Stimulated activated CD4-positive, alpha-beta T cell treated with anti-CD3 and anti-CD28 coated beads, Interleukin-15, amount 100 ng/mL, for 24 hours (primary cell): ENCODE results near the gene CES3.

Source experiments
- DNase-seq: peaks from one replicate; pipeline ENCODE4 v3.0.0-alpha.2; 2020

CES3 gene

DNA sequence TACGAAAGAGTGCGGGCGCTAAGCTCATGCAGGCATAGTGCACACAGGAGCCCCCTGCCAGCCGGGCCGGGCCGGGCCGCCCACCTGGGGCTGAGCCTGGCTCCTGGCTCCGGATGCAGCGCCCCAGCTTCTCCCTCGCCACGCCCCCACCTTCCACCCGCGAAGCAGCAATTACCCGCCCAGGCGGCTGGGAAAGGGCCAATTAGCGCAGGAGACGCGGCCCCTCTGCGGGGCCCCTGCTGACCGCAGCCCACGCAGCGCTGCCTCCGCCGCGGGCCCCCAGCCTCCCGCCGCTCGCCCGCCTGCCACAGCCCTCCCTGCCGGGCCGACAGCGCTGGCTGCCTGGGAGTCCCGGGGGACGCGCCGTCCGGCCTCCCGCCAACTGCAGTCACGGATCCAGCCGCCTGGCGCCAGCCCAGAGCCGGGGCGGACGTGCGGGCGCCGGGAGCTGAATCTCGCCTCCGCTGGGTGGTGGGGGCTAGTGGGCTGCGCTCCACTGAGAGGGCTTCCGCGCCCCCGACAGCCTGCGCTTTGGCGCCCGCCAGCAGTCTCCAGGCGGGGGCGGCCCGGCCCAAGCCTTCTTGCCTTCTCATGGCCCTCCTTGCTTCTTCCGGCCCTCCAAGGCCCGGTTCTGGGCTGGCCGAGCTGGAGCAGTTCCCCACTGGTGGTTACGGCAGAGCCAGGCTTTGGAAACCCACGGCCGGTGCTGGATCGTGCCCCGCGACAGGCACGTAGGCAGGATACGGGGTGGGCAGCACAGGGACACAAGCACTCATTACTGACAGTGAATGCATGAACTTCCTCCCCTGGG, 53.0 kb downstream of the CES3 start:
- DNase-seq = peak; percentile 92

DNA sequence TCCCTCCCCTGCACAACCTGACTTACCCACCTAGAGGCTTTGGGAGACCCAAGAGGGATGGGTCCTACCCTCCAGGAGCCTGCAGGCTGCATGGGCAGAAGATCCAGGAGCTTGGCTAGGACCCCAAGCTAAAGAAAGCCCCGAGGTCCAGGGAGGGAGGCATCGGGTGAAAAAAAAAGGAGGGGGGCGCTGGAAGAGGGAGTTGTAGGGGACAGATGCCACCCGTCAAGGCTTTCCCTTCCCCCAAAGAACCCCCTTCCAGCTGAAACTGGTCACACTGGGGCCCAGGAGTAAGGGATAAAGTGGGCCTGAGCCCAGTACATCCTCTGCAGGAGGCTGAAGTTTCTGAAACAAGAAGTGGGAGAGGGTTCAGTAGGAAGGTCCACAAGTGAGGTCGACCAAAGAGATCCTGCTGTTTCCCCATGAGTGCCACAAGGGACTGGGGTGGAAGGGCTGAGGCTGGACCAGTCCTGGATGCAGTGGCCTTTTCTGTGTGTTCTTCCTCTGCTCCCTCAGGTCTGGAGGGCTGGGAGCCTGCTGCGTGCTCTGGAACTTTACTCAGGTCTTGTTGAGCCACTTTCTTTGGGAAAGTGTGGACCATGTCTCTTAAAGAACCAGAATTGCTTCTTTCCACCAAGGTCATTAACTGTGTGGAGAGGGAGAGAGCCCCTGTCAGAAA, 53.7 kb downstream of the CES3 start:
- no peak for DNase-seq

DNA sequence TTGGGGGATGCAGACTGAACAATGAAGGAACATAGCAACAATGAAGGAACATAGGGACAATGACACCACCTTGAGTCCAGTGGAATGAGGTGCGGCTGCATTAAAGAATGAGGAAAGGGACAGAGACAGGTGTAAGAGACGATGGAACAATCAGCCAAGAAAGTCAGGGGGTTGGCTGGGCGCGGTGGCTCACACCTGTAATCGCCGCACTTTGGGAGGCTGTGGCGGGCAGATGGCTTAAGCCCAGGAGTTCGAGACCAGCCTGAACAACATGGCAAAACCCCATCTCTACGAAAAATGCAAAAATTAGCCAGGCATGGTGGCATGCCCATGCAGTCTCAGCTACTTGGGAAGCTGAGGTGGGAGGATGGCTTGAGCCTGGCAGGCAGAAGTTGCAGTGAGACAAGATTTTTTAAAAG, 54.3 kb downstream of the CES3 start:
- DNase-seq = no peak

DNA sequence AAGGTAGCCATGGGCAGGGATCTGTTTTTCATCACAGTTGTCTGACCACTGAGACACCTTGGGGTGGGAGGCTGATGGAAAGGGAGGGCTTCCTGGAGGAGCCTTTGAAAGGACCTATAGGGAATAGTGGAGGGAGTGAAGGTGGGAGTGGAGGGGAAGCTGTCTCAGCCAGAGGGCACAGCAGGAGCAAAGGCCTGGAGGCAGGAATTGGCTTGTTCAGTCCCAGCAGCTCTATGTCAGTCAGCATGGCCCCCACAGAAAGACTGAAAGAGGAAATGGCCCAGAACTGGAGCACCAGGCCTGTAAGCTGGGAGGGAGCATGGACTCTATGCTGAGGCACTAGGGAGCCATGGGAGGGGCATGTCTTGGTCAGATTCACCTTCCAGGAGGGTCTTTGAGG, 55.1 kb downstream of the CES3 start:
- DNase-seq = no peak

DNA sequence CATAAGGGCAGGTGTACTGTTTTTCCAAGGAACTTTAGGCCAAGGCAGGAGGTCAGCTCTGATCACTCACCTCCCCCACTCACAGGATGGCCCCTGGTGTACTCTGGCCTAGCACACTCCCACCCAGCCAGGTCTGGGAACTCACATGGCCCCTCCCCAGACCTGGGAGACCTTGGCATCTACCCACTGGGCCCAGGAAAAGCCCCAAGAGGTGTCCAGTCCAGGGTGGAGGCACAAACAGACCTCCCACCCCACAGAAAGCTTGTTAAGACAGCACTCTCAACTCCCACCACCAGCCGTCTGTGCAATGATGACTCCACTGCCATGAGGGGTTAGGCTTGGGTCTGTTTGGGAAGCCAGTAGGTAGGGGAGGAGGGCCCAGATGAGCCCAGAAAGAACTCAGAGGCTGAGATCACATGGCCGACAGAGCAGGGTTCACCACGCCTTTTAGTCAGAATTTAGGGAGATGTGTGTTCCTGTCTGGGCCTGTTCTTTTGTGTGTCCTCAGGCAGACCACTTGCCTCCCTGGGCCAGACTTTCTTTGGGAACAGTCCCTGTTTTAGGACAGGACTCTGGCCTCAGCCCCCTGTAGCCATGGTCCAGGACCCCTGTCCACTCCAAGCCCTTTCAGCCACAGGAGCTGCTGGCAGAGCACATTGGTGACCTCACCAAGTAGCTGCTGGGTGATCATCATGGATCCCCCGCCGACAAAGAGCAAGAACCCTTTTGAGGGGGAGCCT, 55.8 kb downstream of the CES3 start:
- DNase-seq = no peak

DNA sequence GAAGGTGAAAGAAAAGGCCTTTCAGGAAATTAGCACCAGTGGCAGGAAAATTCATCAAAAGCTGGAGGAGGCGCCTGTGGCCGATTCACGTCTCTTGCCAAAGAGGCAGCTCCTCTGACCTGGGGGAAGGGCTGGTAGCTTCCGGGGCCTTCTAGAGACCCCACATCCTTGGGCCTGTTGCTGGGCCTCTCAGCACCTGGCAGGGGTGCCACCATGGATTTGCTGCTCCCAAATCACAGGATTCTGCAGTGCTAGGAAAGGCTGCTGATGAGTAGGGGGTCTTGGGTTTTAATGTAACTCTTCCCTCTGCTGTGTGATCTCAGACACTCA, 56.3 kb downstream of the CES3 start:
- no peak for DNase-seq

DNA sequence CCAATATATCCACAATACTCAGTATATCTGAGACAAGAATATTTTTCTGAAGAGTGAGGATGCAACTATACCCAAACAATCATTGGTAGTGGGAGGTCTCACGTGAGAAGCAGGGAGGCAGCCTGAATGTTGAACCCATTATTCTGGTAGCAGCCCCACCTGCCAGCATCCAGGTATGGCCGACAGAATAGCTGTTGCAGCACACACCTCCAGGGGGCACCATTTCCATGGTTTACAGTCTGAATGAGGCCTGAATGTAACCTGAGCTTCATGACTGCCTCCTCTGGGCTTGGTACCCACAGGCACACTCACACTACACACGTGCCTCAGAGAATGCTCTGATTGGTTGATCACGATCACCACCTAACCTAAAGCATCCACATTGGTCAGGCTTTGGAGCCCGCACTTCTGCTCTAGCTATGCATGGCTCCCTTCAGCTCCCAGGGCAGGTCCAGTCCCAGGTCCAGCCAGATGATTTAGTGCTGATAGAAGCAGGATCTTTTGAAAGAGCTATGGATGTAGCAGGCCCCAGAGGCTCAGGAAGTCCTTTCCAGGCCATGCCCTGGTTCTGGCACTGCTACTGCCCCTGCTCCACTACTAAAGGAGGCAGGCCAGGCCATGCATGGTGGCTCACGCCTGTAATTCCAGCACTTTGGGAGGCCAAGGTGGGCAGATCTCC, 56.9 kb downstream of the CES3 start:
- peak; percentile 93 for DNase-seq

DNA sequence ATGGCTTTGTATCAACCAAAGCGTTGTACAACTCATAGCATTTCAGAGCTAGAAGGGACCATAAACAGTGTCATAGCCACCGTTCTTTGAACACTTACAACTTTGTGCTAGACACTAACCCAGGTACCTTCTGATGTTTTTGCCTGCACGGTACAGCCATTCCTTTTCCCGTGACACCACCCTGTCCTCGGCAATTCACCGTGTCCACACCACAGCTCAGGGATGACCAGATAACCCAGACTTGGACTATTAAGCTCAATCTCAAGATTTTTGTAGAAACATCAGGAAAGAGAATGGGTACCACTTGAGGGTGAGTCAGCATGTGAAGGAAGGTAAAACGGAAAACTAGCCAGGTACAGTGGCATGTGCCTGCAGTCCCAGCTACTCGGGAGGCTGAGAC, 58.1 kb downstream of the CES3 start:
- no peak for DNase-seq

DNA sequence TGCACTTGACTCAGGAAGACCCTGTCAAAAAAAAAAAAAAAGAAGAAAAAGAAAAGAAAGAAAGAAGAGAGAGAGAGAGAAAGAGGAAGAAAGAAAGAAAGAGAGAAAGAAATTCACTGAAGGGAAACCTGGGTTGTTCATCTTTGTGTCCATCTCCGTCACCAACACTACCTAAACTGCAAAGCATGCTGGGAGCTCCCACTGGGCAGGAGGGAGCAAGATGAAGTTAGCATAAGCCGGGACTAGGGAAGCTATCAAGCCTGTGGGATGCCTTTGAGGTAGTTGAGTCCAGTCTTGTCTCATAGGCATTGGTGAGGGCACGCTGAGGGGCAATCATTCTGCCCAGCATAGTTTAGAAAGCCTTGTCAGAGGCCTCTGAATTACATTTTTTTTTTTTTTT, 60.3 kb downstream of the CES3 start:
- DNase-seq = no peak

DNA sequence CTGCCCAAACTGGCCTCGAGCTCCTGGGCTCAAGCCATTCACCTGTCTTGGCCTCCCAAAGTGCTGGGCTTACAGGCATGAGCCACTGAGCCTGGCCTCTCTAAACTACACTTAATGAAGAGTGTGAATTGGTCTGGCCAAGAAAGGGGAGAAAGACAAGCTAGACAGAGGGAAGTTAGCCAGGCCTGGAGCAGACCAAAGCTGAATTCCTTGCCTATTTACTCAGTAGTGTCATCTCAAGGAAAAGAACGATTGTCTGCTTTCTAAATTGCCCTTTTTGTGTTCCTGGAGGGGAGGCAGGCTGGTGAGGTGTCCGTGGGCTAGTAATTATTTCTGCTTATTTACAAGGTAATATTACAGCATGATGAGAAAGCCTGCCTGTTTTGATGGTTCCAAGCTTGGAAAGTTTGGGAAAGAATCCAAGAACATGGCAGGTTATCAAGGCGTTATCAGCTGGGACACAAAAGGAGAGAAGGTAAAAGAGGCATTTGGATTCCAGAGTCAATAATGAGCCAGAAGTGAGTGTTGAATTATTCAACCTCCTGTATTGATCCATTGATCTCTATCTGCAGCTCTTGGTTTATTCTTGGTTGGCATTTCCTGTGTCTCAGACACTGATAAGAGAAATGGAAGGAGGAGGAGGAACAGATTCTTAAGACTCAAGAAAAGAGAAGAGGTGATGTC, 61.6 kb downstream of the CES3 start:
- DNase-seq = no peak

DNA sequence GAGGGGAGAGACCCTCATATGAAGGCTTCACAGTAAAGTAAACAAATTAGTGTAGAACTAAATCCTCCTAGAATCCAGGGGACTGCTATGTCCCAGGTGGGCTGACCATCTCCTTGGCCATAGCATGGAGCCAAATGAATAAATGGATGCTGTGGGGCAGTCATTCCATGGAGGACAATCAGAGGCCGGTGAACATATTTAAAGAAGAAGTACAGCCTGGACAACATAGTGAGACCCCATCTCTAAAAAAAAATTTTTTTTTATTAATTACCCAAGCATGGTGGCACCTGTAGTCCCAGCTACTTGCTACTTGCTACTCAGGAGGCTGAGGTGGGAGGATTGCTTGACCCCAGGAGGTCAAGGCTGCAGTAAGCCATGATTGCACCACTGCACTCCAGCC, 62.6 kb downstream of the CES3 start:
- no peak for DNase-seq
